Measurements from ENCODE around the gene COQ4.

Gene COQ4

DNA sequence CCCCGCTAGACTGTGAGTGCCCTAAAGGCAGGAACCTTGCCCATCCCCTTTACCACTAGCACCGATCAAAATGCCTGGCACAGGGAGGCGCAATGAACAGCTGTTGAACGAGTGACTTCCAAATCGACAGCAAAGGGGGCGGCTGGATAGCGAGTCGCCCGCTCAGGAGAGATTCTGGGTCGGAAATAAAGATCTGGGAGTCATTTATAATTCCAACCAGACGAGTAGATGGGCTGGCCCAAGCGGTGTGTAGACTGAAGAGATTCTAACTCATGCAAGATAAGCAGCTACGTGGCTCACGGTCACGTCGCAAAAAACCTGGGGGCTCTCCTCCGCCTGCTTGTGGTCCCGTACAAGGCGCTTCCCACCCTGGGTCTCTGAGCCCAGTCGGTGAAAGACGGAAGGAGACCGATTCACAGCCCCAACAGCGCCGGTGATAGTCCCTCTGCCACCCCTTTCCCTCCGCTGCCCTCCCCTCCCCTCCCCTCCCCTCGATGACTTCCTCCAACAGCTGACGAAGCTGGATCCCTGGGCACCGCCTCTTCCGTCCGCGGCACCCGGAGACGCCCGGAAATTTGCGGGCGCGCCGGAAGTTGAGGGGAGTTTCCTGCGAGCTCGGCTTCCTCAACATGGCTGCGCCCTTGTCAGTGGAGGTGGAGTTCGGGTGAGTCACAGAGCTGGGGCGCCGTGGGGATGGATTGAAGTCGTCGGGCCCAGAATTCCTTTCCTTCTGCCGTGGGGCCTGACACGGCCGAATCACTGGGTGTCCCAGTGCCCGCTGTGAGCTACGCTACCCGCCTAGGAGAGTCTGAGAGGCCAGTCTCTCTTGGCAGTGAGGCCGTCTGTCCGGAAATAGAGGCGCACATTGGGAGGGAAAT lies 48.4 kb downstream of the COQ4 start, which contains the start of gene URM1:
Gene URM1, plus strand, starts transcription at position 623 of the 878 bp plus-strand sequence. Its CDS starts 7 bp downstream, at position 630.
- DNase-seq (ENCODE audit: extremely low read depth, low read depth): peak; percentile 82
- TF ChIP-seq, protein P1, sequence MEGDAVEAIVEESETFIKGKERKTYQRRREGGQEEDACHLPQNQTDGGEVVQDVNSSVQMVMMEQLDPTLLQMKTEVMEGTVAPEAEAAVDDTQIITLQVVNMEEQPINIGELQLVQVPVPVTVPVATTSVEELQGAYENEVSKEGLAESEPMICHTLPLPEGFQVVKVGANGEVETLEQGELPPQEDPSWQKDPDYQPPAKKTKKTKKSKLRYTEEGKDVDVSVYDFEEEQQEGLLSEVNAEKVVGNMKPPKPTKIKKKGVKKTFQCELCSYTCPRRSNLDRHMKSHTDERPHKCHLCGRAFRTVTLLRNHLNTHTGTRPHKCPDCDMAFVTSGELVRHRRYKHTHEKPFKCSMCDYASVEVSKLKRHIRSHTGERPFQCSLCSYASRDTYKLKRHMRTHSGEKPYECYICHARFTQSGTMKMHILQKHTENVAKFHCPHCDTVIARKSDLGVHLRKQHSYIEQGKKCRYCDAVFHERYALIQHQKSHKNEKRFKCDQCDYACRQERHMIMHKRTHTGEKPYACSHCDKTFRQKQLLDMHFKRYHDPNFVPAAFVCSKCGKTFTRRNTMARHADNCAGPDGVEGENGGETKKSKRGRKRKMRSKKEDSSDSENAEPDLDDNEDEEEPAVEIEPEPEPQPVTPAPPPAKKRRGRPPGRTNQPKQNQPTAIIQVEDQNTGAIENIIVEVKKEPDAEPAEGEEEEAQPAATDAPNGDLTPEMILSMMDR (IDR thresholded peaks at IDR 0.05; ENCODE audit: low read depth, low read length): peak; percentile 31

DNA sequence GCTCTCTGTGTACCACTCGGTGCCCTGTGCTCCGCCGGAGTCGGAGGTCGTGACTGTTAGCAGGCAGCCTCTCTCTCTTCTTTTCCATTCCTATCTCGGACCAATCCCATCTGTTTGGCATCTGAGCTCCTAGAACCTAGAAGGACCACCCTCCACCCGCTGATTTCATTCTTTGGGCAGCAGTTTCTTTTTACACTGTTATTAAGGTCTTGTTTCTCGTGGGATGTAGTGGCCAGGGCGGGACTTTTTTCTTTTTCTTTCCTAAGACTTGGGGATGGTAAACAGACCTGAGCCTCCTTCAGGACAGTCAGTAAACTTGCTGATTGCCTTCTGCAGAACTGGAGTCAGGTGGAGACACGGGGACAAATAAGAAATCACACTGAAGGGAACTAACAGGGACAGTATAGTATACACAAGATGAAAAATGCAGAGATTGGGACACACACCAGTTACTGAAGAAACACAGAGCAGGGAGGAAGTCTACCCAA lies 49.0 kb downstream of the COQ4 start:
- TF ChIP-seq, protein P1 (IDR thresholded peaks at IDR 0.05; ENCODE audit: low read depth, low read length): no peak
- no peak for DNase-seq (ENCODE audit: extremely low read depth, low read depth)

DNA sequence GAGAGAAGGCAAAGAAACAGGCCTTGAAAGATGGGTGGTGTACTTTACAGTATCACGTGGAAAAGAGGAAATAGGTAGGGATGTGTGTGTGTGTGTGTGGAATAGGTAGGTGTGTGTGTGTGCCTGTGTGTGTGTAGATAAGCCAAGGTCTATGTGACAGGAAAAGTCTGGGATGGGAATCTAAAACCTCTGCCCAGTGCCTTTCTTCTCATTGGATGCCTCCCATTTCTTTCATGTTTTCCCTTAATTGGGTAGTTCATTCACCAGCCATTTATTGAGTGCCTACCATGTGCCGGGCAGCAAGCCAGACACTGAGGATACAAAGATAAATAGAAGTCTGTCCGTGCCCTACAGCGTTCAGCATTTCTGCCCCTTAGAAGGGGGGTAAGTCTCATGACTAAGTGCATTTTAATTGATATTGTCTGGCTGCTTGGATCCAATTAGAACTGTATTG lies 49.6 kb downstream of the COQ4 start:
- DNase-seq (ENCODE audit: extremely low read depth, low read depth): no peak
- TF ChIP-seq, protein P1 (IDR thresholded peaks at IDR 0.05; ENCODE audit: low read depth, low read length): no peak

DNA sequence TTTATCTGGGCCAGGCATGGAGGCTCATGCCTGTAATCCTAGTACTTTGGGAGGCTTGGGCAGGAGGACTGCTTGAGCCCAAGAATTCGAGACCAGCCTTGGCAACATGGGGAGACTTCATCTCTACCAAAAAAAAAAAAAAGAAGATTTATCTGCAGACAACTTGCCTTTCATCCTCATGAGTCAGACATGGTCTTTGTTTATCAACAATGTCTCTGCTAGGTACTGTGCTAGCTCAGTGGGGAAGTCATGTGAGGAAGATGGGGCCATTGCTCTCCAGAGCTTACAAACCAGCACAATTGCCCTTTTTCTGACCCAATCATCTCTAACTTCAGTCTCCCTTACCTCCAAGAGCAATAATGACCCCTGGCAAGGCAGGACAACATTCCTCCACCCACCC lies 50.1 kb downstream of the COQ4 start:
- DNase-seq (ENCODE audit: extremely low read depth, low read depth): no peak
- TF ChIP-seq, protein P1 (IDR thresholded peaks at IDR 0.05; ENCODE audit: low read depth, low read length): no peak

DNA sequence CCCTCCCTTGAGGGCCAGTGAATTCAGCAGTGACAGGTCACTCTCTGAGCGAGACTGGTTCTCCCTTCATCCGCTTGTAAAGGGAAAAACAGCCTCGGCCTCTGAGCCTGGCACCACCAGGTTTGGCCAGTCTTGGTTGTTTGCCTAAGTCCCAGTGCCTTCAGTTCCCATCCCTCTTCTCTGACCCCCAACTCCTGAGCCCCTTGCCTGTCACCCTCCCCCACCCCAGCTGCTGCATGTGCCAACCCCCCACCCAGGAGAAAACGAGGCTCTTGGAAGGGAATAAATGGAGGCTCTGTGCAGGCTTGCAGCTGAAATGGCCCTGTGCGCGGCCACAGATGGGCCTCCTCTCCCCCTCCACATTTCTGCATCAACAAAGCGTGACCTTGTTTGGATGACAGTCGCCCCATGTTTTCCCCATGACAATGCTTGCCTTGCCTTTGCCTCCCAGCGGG lies 51.6 kb downstream of the COQ4 start:
- no peak for DNase-seq (ENCODE audit: extremely low read depth, low read depth)
- TF ChIP-seq, protein P1 (IDR thresholded peaks at IDR 0.05; ENCODE audit: low read depth, low read length): no peak

DNA sequence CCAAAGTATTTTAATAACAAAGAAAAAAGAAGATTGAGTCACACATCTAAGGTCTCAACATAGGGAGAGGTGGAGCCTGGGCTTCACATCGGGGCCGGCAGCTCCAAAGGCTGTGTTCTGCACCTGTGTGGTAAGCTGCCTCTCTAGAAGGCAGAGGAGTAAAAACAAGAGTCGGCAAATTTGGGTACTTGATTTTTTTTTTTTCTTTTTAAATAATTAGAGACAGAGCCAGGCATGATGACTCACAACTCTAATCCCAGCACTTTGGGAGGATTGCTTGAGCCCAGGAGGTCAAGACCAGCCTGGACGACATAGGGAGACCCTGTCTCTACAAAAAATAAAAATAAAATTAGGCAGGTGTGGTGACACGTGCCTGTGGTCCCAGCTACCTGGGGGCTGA lies 53.2 kb downstream of the COQ4 start:
- TF ChIP-seq, protein P1 (IDR thresholded peaks at IDR 0.05; ENCODE audit: low read depth, low read length): no peak
- DNase-seq (ENCODE audit: extremely low read depth, low read depth): no peak

DNA sequence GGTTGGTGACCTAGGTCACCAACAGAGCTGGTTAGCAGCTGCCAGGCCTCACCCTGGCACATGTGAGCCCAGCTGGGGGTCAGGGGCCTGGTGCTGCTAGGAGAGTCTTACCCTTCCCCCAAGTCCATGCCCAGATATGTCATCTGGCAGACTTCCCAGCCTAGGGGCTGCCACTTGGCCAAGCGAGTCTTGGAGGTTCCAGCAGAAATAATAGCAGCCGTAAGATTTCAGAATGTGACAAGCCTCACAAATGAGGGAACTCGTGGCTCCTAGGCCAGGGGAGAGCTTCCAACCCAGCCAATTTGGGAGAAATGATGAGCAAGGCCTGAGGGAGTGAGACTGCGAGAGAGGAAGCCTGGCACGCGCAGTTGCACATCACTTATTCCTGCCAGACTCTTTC lies 59.6 kb downstream of the COQ4 start:
- no peak for DNase-seq (ENCODE audit: extremely low read depth, low read depth)
- TF ChIP-seq, protein P1 (IDR thresholded peaks at IDR 0.05; ENCODE audit: low read depth, low read length): no peak
